ENCODE data around the gene ASB6.

GRCh38 chr9:129671065-129671464 lies 29.1 kb upstream of the ASB6 start:
- TF ChIP-seq CTCF (IDR thresholded peaks at IDR 0.05; ENCODE audit: borderline replicate concordance, extremely low read depth, low read length, poor library complexity, severe bottlenecking) (no peak), EZH2 (IDR thresholded peaks at IDR 0.05; ENCODE audit: borderline replicate concordance, low read depth, low read length, severe bottlenecking) (no peak)

Measured in DND-41 (cell line).